HL-60/S4 treated with phorbol 12-myristate 13-acetate at 8.2 ng/mL for 4 days and 3 days (cell line): ENCODE results near the gene PLEKHH1.
"Not testable (repeated sequence)": the region's sequence is repeated elsewhere in the genome, so short reads cannot be mapped to it uniquely, and the experiment has no call there.

Source experiments
- in situ Hi-C: fragments of 300-500 bp; cut with MboI; formaldehyde crosslinking; loops from 2 replicates; pipeline ENCODE4 v1.15.0; 2022; ENCODE audit warnings: low sequenced_read_pairs

The PLEKHH1 gene

GRCh38 chr14:67579040-67579439 lies 46.0 kb downstream of the PLEKHH1 start:
- in situ Hi-C loops, result loop anchor here (25.0 kb wide), 1 partner anchor 133 kb away; the partner anchor contains the start of gene RDH12

GRCh38 chr14:67579636-67580035 lies 46.5 kb downstream of the PLEKHH1 start:
- in situ Hi-C loops, result loop anchor here (25.0 kb wide), 1 partner anchor 133 kb away; the partner anchor contains the start of gene RDH12

DNA sequence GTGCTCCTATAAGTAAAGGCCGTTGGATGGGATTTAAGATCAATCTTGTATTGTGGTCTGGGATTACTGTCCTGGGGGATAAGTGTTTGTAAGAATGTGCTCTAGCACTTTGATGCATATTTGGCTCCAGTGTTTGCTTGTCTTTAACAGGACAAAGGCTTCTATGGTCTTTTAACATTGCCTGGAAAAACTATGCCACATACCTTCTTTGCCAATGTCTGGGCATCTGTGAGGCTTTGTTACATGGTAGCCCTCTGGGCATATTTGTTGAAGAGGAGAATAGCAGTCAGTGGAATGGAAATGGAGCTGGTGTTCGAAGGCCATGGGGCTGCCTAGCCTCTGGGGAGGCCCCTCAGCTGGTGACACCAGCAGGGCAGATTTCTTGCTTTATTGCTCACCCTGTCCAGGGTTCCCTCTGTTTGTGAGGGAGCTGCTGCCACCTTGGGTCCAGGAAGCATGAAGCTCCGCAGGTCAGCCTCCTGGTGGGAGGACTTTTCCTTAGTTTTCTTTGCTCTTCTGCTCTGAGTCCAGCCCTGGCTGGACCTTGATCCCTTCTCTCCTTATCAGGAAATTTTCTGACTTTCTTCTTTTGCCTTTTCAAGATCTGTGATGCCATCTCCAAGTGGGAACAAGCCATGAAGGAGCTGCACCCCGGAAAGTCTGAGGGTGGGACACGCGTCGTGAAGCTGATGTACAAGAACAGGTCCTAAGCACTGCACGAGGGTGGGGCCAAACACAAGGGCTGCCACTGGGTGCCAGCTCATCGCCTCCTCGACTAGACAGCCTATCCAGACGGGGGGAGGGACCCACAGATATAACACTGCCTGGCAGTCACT lies 47.5 kb downstream of the PLEKHH1 start:
- in situ Hi-C loops, result loop anchor here (25.0 kb wide), 1 partner anchor 132 kb away; the partner anchor contains the start of gene RDH12

DNA sequence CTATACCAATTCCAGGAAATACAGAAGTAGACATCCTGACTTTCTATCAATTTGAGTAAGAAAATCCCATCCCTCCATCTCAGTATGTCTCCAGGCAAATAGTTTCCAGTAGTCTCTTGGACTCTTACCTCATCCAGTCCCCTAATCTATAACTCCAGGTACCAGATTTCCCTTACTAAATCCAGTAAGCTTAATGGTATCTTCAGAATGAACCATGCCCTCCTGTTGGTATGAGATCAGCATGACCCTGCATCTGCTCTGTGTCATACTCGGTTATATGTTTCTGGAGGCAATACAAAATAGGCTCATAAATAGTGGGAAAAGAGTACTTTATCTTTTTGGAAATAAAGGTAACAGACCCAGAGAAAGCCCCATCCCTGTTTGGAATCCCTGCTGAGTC lies 48.6 kb downstream of the PLEKHH1 start:
- in situ Hi-C loops, result loop anchor here (25.0 kb wide), 1 partner anchor 131 kb away; the partner anchor contains the start of gene RDH12

- in situ Hi-C loops, result loop anchor here (25.0 kb wide), 1 partner anchor 130 kb away; the partner anchor contains the start of gene RDH12
Observed at GRCh38 chr14:67582061-67582460, 49.0 kb downstream of the PLEKHH1 start.

- in situ Hi-C loops, result loop anchor here (25.0 kb wide), 1 partner anchor 128 kb away; the partner anchor contains the start of gene RDH12
Observed at GRCh38 chr14:67583711-67584644, 50.9 kb downstream of the PLEKHH1 start.

- in situ Hi-C loops, result loop anchor here (25.0 kb wide), 1 partner anchor 127 kb away; the partner anchor contains the start of gene RDH12
Observed at GRCh38 chr14:67584978-67585377, 51.9 kb downstream of the PLEKHH1 start.

DNA sequence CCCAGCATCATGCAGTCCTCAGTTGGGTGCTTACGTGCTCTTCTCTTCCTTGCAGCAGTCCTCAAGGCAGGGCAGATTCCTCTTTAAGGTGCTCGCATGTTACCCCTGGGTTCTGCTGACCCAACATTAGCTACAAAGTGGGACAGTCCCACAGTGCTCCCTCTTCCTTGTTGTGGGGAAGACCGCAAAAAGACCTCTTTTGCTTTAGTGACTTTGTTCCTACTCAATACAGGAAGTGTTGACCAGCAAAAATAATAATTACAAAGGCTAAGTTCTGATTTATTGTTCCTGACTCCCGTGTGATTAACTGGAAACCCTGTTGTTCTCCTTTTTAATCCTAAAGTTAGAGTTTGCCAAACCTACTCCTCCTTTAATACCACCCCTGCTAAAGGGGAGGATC lies 53.3 kb downstream of the PLEKHH1 start:
- in situ Hi-C loops, result loop anchor here (25.0 kb wide), 1 partner anchor 126 kb away; the partner anchor contains the start of gene RDH12

GRCh38 chr14:67589204-67589770 lies 56.2 kb downstream of the PLEKHH1 start:
- in situ Hi-C loops, result loop anchor here (25.0 kb wide), 1 partner anchor 123 kb away; the partner anchor contains the start of gene RDH12

- in situ Hi-C loops, result loop anchor here (25.0 kb wide), 1 partner anchor 119 kb away; the partner anchor contains the start of gene RDH12
Observed at GRCh38 chr14:67593650-67594049, 60.6 kb downstream of the PLEKHH1 start.

DNA sequence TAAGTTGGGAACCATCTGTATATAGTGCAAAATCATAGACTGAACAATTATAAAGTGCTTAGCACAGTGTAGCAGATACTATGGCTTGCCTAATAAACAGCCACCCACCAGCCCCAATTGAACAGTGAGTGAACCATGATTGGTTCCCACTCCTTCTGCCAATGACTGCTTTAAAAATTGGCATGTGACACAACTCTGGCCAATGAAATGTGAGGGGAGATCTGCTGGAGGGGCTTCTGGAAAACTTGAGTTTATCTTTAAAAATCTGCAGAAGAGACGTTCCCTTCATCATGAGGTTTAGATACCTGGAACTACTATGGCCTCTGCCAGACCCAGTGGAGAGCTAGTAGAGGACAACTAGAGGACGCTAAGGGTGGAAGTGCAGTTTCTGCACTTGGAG lies 62.3 kb downstream of the PLEKHH1 start:
- in situ Hi-C loops, result loop anchor here (25.0 kb wide), 1 partner anchor 117 kb away; the partner anchor contains the start of gene RDH12

DNA sequence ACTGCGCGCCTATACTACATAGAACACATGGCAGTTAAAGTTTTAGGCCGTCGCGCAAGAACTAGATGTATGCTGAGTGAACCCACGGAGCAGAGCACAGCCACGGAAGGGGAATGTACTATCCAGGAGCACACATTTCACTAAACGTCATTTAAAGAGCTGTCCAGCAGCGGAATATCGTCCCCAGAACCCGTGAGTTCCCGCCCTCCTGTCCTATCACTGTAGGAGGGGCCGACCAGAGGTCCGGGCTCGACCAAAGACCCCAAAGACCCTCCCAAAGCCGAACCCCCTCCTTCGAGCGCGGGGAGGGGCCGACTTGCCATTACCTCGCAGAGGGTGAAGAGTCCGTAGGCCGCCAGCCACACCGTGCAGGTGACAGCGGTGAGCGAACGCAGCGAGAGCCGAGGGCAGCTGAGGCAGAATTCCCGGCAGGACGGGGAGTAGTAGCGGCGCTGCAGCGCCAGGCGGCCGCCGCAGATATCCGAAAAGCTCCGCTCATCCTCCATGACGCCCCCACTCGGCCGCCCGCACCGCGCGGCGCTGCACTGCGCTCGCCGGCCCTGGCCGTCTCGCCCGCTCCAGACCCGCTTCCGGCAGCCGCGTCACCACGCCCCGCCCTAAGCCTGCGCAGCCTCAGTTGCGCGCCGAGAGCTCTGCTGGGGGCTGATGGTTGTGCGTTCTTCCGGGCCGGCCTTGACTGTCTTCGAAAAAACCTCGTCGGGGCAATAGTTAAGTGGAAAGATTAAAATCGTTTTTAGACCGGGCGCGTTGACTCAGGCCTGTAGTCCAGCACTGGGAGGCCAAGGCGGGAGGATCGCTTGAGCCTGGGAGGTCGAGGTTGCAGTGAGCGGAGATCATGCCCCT lies 66.8 kb downstream of the PLEKHH1 start, which contains the start of gene PIGH:
Gene PIGH (minus strand): TSS at position 571 of the 864 bp plus-strand sequence. CDS start 65 bp downstream, at position 506.
- in situ Hi-C loops, result loop anchor here (25.0 kb wide), 1 partner anchor 112 kb away; the partner anchor contains the start of gene RDH12

DNA sequence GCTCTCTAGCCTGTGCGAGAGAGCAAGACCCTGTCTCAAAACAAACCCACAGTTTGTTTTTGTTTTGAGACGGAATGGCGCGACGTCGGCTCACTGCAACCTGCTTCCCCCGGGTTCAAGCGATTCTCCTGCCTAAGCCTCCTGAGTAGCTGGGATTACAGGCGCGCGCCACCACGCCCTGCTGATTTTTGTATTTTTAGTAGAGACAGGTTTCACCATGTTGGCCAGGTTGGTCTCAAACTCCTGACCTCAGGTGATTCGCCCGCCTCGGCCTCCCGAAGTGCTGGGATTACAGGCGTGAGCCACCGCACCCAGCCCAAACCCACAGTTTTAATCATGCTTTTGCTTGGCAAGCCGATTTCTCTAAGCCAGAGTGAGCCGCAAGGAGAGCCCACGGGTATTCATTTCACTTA lies 67.5 kb downstream of the PLEKHH1 start:
- in situ Hi-C loops, result not testable (repeated sequence)

GRCh38 chr14:67602076-67602475 lies 69.0 kb downstream of the PLEKHH1 start:
- in situ Hi-C loops, result no loop called here

GRCh38 chr14:67602995-67603545 lies 70.0 kb downstream of the PLEKHH1 start:
- in situ Hi-C loops, result no loop called here

DNA sequence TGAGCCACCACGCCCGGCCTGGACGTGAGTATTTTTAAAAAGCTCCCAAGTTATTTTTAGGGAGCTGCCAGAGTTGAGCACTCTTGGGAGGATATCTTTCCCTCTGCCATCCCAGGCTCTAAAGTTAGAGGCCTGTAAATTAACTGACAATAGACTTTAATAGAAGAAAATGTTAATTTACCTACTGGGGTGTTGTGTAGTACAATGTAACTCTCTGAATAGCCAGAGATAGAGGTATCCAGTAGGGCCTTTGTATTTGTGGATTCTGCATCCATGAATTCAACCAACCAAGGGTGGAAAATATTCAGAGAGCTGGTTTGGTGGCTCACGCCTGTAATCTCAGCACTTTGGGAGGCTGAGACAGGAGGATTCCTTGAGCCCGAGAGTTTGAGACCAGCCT lies 74.6 kb downstream of the PLEKHH1 start:
- in situ Hi-C loops, result no loop called here

DNA sequence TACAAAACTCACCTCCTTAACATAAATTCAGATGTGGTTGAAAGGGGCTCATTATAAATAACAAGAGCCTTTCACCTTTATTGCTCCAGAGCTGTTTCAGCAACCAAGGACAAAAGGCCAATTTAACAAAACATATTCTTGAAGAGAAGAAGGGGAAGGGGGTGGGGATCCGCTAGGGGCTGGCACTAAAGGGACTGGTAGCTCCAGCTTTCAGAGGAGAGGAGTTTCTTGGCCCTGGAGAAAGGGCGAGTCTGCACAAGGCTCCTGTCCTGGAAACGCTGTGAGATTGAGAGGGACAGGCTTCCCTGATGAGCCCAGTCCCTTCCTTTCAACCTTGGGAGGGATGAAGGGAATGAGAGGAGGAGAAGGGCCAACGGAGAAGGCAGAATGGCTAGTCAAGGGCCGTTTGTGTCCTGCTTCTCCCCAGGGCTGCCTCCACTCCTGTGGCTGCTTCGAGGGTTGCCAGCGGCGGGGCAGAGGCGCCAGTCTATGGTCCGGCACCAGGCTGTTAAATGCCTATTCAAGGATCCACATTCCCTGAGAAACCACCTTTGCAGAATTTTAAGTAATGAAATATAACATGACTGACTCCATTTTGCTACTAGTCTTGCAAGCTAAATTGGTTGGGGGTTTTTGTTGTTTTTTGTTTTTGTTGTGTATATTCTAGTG lies 76.7 kb downstream of the PLEKHH1 start:
- in situ Hi-C loops, result no loop called here

DNA sequence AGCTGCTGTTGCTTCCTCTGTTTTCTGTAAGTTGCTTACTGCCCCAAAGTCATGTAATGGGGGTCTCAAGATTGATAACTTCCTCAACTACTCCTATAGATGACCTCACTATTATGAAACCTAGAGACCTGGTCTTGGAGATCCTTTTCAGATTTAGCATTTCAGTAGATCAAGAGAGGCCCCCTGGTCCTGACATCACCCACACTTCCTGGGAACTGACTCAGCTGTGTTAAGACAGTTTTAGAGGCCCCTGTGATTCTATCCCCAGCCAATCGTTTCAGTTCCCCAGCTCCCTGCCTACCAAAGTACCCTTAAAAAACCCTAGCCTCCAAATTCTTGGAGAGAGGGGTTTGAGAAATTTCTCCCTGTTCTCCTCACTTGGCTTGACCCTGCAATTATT lies 77.4 kb downstream of the PLEKHH1 start:
- in situ Hi-C loops, result no loop called here
